Stimulated activated CD4-positive, alpha-beta T cell treated with anti-CD3 and anti-CD28 coated beads, Interleukin-15, amount 100 ng/mL, for 24 hours (primary cell): ENCODE data around the gene PPL.
"Not testable (repeated sequence)": the region's sequence is repeated elsewhere in the genome, so short reads cannot be mapped to it uniquely, and the experiment has no call there.

ENCODE experiments used
- DNase-seq: peaks from one replicate; pipeline ENCODE4 v3.0.0-alpha.2; 2020

Gene PPL

GRCh38 chr16:4933433-4933832 is 3.5 kb downstream of the PPL start:
- no peak for DNase-seq

GRCh38 chr16:4931381-4931780 is 5.6 kb downstream of the PPL start:
- DNase-seq, result no peak

- DNase-seq, result not testable (repeated sequence)
Observed at GRCh38 chr16:4929619-4930018, 7.3 kb downstream of the PPL start.

- no peak for DNase-seq
Observed at GRCh38 chr16:4928227-4928626, 8.7 kb downstream of the PPL start.

GRCh38 chr16:4927661-4928060 is 9.3 kb downstream of the PPL start:
- no peak for DNase-seq

- DNase-seq, result no peak
Observed at GRCh38 chr16:4926928-4927327, 10.0 kb downstream of the PPL start.

GRCh38 chr16:4925791-4926190 is 11.2 kb downstream of the PPL start:
- no peak for DNase-seq

GRCh38 chr16:4925293-4925607 is 11.7 kb downstream of the PPL start:
- DNase-seq, result no peak

- no peak for DNase-seq
Observed at GRCh38 chr16:4924593-4925292, 12.2 kb downstream of the PPL start.

- no peak for DNase-seq
Observed at GRCh38 chr16:4923853-4924252, 13.1 kb downstream of the PPL start.

GRCh38 chr16:4922721-4923342 is 14.1 kb downstream of the PPL start:
- DNase-seq, result no peak

- DNase-seq, result no peak
Observed at GRCh38 chr16:4920826-4921225, 16.1 kb downstream of the PPL start.

GRCh38 chr16:4918781-4919251 is 18.1 kb downstream of the PPL start:
- no peak for DNase-seq

GRCh38 chr16:4917117-4917516 is 19.8 kb downstream of the PPL start:
- no peak for DNase-seq

GRCh38 chr16:4915226-4915761 is 21.7 kb downstream of the PPL start:
- DNase-seq, result no peak

GRCh38 chr16:4914528-4915225 is 22.3 kb downstream of the PPL start:
- no peak for DNase-seq

- no peak for DNase-seq
Observed at GRCh38 chr16:4913774-4914525, 23.0 kb downstream of the PPL start.

- DNase-seq, result no peak
Observed at GRCh38 chr16:4913130-4913773, 23.7 kb downstream of the PPL start.

GRCh38 chr16:4911970-4912386 is 25.0 kb downstream of the PPL start:
- DNase-seq, result no peak

- no peak for DNase-seq
Observed at GRCh38 chr16:4910828-4911227, 26.1 kb downstream of the PPL start.

- DNase-seq, result no peak
Observed at GRCh38 chr16:4909825-4910224, 27.1 kb downstream of the PPL start.

- no peak for DNase-seq
Observed at GRCh38 chr16:4908854-4909401, 28.0 kb downstream of the PPL start.
